ENCODE measurements around the gene ATG3. TPM values are rescaled to one million over a fixed set of nuclear protein-coding genes. Genes with fewer than 3 reads are reported as not detected.

ATG3 gene
- total RNA-seq, 1 donor from 2014 or later = 58.5 TPM

GRCh38 chr3:112489674-112490479, 71.9 kb downstream of the ATG3 start:
- H3K4me3 ChIP-seq (ENCODE audit: low read depth, low read length) = no peak overlapping the region
- TF ChIP-seq, protein P1, sequence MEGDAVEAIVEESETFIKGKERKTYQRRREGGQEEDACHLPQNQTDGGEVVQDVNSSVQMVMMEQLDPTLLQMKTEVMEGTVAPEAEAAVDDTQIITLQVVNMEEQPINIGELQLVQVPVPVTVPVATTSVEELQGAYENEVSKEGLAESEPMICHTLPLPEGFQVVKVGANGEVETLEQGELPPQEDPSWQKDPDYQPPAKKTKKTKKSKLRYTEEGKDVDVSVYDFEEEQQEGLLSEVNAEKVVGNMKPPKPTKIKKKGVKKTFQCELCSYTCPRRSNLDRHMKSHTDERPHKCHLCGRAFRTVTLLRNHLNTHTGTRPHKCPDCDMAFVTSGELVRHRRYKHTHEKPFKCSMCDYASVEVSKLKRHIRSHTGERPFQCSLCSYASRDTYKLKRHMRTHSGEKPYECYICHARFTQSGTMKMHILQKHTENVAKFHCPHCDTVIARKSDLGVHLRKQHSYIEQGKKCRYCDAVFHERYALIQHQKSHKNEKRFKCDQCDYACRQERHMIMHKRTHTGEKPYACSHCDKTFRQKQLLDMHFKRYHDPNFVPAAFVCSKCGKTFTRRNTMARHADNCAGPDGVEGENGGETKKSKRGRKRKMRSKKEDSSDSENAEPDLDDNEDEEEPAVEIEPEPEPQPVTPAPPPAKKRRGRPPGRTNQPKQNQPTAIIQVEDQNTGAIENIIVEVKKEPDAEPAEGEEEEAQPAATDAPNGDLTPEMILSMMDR (conservative IDR thresholded peaks at IDR 0.05; ENCODE audit: low read depth, low read length) = no peak
- DNase-seq (ENCODE audit: low read depth) = no peak

DNA sequence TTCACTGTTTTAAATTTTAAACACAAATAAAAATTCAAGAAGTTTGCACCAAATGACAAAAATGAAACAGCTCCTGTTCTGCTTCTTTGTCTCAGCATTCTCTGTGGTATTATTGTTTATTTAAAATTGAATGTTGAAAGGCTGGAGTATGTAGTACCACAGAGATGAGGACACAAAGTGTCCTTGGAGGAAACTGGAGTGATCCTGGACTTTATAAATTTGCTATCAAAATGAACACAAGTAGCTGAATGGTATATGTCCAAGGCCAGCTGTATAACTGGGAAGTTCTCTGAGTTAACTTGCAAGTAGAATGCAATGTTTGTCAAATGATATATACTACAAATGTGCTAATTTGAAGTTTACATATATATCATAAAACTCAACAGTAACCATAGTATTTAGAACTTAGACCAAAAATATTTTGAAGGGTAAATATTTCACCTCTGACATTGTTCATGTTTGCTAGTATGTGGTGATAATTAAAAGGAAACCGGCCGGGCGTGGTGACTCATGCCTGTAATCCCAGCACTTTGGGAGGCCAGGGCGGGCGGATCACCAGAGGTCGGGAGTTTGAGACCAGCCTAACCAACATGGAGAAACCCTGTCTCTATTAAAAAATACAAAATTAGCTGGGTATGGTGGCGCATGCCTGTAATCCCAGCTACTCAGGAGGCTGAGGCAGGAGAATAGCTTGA, 74.8 kb downstream of the ATG3 start:
- TF ChIP-seq, protein P1 (conservative IDR thresholded peaks at IDR 0.05; ENCODE audit: low read depth, low read length) = no peak
- DNase-seq (ENCODE audit: low read depth) = no peak
- H3K4me3 ChIP-seq (ENCODE audit: low read depth, low read length) = no peak overlapping the region

DNA sequence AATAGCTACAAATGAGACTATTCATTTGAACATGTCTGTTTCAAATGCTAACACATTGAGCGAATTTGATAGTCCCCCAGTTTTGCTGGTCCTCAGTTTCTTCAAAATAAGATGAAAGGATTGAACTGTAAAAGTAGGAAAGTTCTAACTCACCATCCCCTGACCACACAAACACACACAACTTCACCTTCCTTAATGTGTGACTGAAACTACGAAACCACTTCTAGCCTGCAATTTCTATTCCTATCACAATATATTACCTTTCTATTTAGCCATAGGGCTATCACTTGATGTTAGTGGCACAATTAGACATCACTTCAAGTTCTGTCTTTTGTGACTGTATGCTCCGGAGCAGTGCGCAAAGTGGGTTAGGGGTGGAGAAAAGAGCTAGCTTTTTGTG, 77.4 kb downstream of the ATG3 start:
- no peak overlapping the region for H3K4me3 ChIP-seq (ENCODE audit: low read depth, low read length)
- DNase-seq (ENCODE audit: low read depth) = no peak
- TF ChIP-seq, protein P1 (conservative IDR thresholded peaks at IDR 0.05; ENCODE audit: low read depth, low read length) = no peak

DNA sequence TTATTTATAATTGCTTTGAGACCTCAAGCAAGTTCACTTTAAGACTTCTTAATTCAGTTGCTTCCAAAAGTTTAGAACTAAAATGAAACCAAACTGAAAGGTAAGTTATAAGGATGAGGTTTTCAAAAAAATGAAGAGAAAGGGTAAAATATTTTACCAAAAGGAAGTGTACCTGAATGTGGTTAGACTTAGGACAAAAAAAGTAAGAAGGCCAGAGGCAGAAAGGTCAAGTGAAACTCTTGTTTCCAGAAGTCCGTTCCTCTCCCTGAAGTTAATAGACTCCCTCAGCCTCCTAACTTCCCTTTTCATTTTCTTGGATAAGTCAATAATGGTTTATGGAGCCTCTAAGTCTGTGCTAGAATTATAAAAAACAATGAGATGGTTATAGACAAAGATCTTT, 79.1 kb downstream of the ATG3 start:
- DNase-seq (ENCODE audit: low read depth) = no peak
- TF ChIP-seq, protein P1 (conservative IDR thresholded peaks at IDR 0.05; ENCODE audit: low read depth, low read length) = no peak
- H3K4me3 ChIP-seq (ENCODE audit: low read depth, low read length) = no peak overlapping the region

Other genes starting within 250 kb of the ATG3 start
- gene CD200, start 228.8 kb downstream of the ATG3 start, total RNA-seq = 3.8 and 3.9 TPM in 2 replicates
- not detected in 2 replicates for gene BTLA, start 62.5 kb downstream of the ATG3 start, total RNA-seq
- 14.1 and 20.9 TPM in 2 replicates for gene SLC35A5, start 83 bp upstream of the ATG3 start, total RNA-seq
- gene CCDC80, start 79.2 kb upstream of the ATG3 start, total RNA-seq = 11.6 and 12.2 TPM in 2 replicates

Data from epithelial cell of proximal tubule (primary cell).